NT2/D1 (cell line): ENCODE measurements around the gene BMP3.

Experiments
- DNase-seq: peaks from one replicate; pipeline ENCODE4 v3.0.0-alpha.2; 2011; ENCODE audit warnings: low read depth, low spot score
- H3K27me3 ChIP-seq: 2 replicates; pipeline ENCODE4 v1.6.0; 2011; ENCODE audit warnings: mild to moderate bottlenecking; ENCODE audit not compliant: insufficient read length, insufficient read depth
- H3K36me3 ChIP-seq: 2 replicates; pipeline ENCODE4 v1.6.1; 2011; ENCODE audit warnings: mild to moderate bottlenecking, low read length, mixed read lengths; ENCODE audit not compliant: insufficient read depth, insufficient read length
- H3K4me1 ChIP-seq: 2 replicates; pipeline ENCODE4 v1.5.1; 2011; ENCODE audit not compliant: insufficient read depth, insufficient read length
- H3K4me3 ChIP-seq: 2 replicates; pipeline ENCODE4 v1.5.1; 2011; ENCODE audit warnings: low read depth; ENCODE audit not compliant: insufficient read length
- H3K9ac ChIP-seq: 2 replicates; pipeline ENCODE4 v1.6.0; 2011; ENCODE audit warnings: low read depth; ENCODE audit not compliant: insufficient read length
- H3K9me3 ChIP-seq: 2 replicates; pipeline ENCODE4 v1.5.1; 2011; ENCODE audit warnings: mild to moderate bottlenecking, low read length; ENCODE audit not compliant: insufficient read depth
- SUZ12 ChIP-seq: IDR thresholded peaks from 2 replicates; pipeline ENCODE4 v1.6.1; 2011; ENCODE audit not compliant: insufficient read length, insufficient read depth; ENCODE audit errors: extremely low read depth
- YY1 ChIP-seq: IDR thresholded peaks from 2 replicates; pipeline ENCODE4 v1.6.1; 2011; ENCODE audit not compliant: insufficient read length, insufficient read depth
- ZNF274 ChIP-seq: IDR thresholded peaks from 2 replicates; pipeline ENCODE4 v1.6.1; 2011; ENCODE audit warnings: mild to moderate bottlenecking, low read depth, low read length

Gene BMP3

GRCh38 chr4:81049330-81049729 is 18.8 kb downstream of the BMP3 start:
- Histone ChIP-seq H3K4me1 (no peaks in the 10 kb centered on the region), H3K36me3 (no peaks in the 10 kb centered on the region), H3K9me3 (no peaks in the 10 kb centered on the region), H3K9ac (no peak overlapping the region), H3K4me3 (no peak overlapping the region), H3K27me3 (no peaks in the 10 kb centered on the region)
- no peak for TF ChIP-seq ZNF274
- no peak for TF ChIP-seq SUZ12
- no peak for TF ChIP-seq YY1
- DNase-seq = no peak

GRCh38 chr4:81049907-81050306 is 19.4 kb downstream of the BMP3 start:
- no peaks in the 10 kb centered on the region for H3K27me3 ChIP-seq
- no peaks in the 10 kb centered on the region for H3K36me3 ChIP-seq
- H3K4me1 ChIP-seq = no peaks in the 10 kb centered on the region
- DNase-seq = no peak
- no peaks in the 10 kb centered on the region for H3K9me3 ChIP-seq
- no peak overlapping the region for H3K4me3 ChIP-seq
- TF ChIP-seq SUZ12 (no peak), ZNF274 (no peak), YY1 (no peak)
- no peak overlapping the region for H3K9ac ChIP-seq

- Histone ChIP-seq H3K36me3 (no peaks in the 10 kb centered on the region), H3K4me1 (no peaks in the 10 kb centered on the region), H3K27me3 (no peaks in the 10 kb centered on the region), H3K9ac (no peak overlapping the region), H3K4me3 (no peak overlapping the region), H3K9me3 (no peaks in the 10 kb centered on the region)
- peak; percentile 68 for DNase-seq
- TF ChIP-seq SUZ12 (no peak), YY1 (no peak), ZNF274 (no peak)
Observed at GRCh38 chr4:81052119-81053068, 21.9 kb downstream of the BMP3 start.

GRCh38 chr4:81058621-81059020 is 28.1 kb downstream of the BMP3 start:
- no peak for TF ChIP-seq ZNF274
- no peak for TF ChIP-seq YY1
- no peak for TF ChIP-seq SUZ12
- no peak overlapping the region for H3K4me3 ChIP-seq
- H3K9ac ChIP-seq = no peak overlapping the region
- H3K4me1 ChIP-seq = no peaks in the 10 kb centered on the region
- H3K27me3 ChIP-seq = no peaks in the 10 kb centered on the region
- no peaks in the 10 kb centered on the region for H3K36me3 ChIP-seq
- H3K9me3 ChIP-seq = no peaks in the 10 kb centered on the region
- DNase-seq = no peak

- no peaks in the 10 kb centered on the region for H3K27me3 ChIP-seq
Observed at GRCh38 chr4:81060587-81061343, 30.3 kb downstream of the BMP3 start.

GRCh38 chr4:81061344-81061730 is 30.8 kb downstream of the BMP3 start:
- Histone ChIP-seq H3K4me3 (no peak overlapping the region), H3K9ac (no peak overlapping the region), H3K27me3 (no peaks in the 10 kb centered on the region), H3K36me3 (no peaks in the 10 kb centered on the region), H3K4me1 (no peaks in the 10 kb centered on the region), H3K9me3 (no peaks in the 10 kb centered on the region)
- TF ChIP-seq YY1 (no peak), SUZ12 (no peak), ZNF274 (no peak)
- no peak for DNase-seq

More at GRCh38 chr4:81060587-81061343, 30.3 kb downstream of the BMP3 start:
- no peak overlapping the region for H3K4me3 ChIP-seq
- TF ChIP-seq SUZ12 = no peak
- TF ChIP-seq ZNF274 = no peak
- no peak for TF ChIP-seq YY1
- no peaks in the 10 kb centered on the region for H3K9me3 ChIP-seq
- no peak overlapping the region for H3K9ac ChIP-seq
- no peaks in the 10 kb centered on the region for H3K36me3 ChIP-seq
- DNase-seq = no peak
- no peaks in the 10 kb centered on the region for H3K4me1 ChIP-seq

- no peak overlapping the region for H3K9ac ChIP-seq
- H3K36me3 ChIP-seq = no peaks in the 10 kb centered on the region
- no peak for TF ChIP-seq YY1
- no peak for TF ChIP-seq ZNF274
- TF ChIP-seq SUZ12 = no peak
- no peaks in the 10 kb centered on the region for H3K4me1 ChIP-seq
- no peaks in the 10 kb centered on the region for H3K9me3 ChIP-seq
- H3K4me3 ChIP-seq = no peak overlapping the region
- DNase-seq = no peak
- H3K27me3 ChIP-seq = no peaks in the 10 kb centered on the region
Observed at GRCh38 chr4:81062001-81062400, 31.5 kb downstream of the BMP3 start.
